ENCODE data around the gene CFAP97. TPM values are rescaled to one million over a fixed set of nuclear protein-coding genes. Genes with fewer than 3 reads are reported as not detected.

The CFAP97 gene
- total RNA-seq, 2 donors from 2014 or later: 12.2 to 22.4 TPM

GRCh38 chr4:185237175-185237574 lies 33.4 kb upstream of the CFAP97 start:
- Histone ChIP-seq H3K9me3 (no peaks in the 10 kb centered on the region), H3K36me3 (no peaks in the 10 kb centered on the region), H3K27ac (no peak overlapping the region), H3K4me1 (no peaks in the 10 kb centered on the region), H3K27me3 (no peaks in the 10 kb centered on the region), H3K4me3 (no peak overlapping the region), H3K9ac (ENCODE audit: low read depth in 2 of 2, low read length in 2 of 2) (no peak overlapping the region)
- DNase-seq: no peak
- TF ChIP-seq, protein P1, sequence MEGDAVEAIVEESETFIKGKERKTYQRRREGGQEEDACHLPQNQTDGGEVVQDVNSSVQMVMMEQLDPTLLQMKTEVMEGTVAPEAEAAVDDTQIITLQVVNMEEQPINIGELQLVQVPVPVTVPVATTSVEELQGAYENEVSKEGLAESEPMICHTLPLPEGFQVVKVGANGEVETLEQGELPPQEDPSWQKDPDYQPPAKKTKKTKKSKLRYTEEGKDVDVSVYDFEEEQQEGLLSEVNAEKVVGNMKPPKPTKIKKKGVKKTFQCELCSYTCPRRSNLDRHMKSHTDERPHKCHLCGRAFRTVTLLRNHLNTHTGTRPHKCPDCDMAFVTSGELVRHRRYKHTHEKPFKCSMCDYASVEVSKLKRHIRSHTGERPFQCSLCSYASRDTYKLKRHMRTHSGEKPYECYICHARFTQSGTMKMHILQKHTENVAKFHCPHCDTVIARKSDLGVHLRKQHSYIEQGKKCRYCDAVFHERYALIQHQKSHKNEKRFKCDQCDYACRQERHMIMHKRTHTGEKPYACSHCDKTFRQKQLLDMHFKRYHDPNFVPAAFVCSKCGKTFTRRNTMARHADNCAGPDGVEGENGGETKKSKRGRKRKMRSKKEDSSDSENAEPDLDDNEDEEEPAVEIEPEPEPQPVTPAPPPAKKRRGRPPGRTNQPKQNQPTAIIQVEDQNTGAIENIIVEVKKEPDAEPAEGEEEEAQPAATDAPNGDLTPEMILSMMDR (IDR thresholded peaks at IDR 0.05): no peak
- intact Hi-C loops (cut with DNase I): no loop called here

GRCh38 chr4:185235843-185236503 lies 32.2 kb upstream of the CFAP97 start:
- H3K9me3 ChIP-seq: no peaks in the 10 kb centered on the region
- H3K4me1 ChIP-seq: no peaks in the 10 kb centered on the region
- no peaks in the 10 kb centered on the region for H3K36me3 ChIP-seq
- H3K9ac ChIP-seq (ENCODE audit: low read depth in 2 of 2, low read length in 2 of 2): no peak overlapping the region
- no peaks in the 10 kb centered on the region for H3K27me3 ChIP-seq
- no peak for DNase-seq
- intact Hi-C loops (cut with DNase I): no loop called here
- TF ChIP-seq, protein P1 (IDR thresholded peaks at IDR 0.05): no peak
- no peak overlapping the region for H3K4me3 ChIP-seq
- no peak overlapping the region for H3K27ac ChIP-seq

DNA sequence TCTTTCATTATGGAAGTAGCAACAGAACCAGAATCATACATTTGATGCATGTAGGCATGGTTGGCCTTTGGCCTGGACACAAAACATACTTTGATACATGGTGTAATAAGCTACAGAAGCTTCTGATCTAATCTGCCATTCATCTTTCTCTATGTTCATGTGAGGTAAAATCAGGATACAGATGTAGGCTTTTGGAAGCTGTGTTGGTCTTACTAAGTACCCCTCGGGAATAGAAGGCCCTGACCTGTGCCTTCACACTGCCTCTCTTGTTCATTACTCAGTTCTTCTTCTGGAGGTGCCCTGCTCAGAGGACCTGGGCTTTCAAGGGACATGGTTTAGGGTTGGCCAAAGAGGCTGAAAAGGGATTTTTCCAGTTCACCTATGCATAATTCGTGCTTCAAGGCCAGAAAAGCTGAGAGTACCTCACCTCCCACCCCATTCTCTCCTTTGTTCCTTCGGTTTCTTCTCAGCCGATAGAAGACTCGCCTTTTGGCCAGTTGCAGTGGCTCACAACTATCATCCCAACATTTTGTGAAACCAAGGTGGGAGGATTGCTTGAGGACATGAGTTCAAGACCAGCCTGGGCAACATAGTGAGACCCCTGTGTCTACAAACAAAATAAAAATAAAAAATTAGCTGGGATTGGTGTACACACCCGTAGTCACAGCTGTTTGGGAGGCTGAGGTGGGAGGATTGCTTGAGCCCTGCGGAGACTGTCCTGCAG lies 31.5 kb upstream of the CFAP97 start:
- TF ChIP-seq, protein P1 (IDR thresholded peaks at IDR 0.05): no peak
- no peak for DNase-seq
- Histone ChIP-seq H3K4me3 (no peak overlapping the region), H3K9ac (ENCODE audit: low read depth in 2 of 2, low read length in 2 of 2) (no peak overlapping the region), H3K4me1 (no peaks in the 10 kb centered on the region), H3K27ac (no peak overlapping the region), H3K36me3 (no peaks in the 10 kb centered on the region), H3K27me3 (no peaks in the 10 kb centered on the region), H3K9me3 (no peaks in the 10 kb centered on the region)
- intact Hi-C loops (cut with DNase I): no loop called here

DNA sequence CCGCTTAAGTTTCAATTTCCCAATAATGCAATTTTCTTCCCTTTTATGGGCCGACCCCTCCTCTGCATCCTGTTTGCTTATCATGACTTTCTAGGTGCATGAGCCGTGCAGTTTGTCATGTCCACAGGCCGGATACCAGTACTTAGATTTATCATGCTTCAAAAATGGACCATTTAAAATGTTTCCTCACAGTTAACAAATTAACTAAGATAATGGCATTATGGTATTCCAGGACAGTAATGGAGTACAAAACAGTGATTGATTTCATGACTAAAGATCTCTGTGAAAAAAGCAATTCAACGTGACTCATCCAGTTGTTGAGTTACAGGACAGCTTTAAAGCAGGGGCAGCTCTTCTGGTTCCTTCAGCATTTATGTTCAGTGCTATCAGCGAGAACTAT lies 28.6 kb upstream of the CFAP97 start:
- Histone ChIP-seq H3K4me3 (no peak overlapping the region), H3K4me1 (no peaks in the 10 kb centered on the region), H3K36me3 (no peaks in the 10 kb centered on the region), H3K9me3 (no peaks in the 10 kb centered on the region), H3K27ac (no peak overlapping the region), H3K9ac (ENCODE audit: low read depth in 2 of 2, low read length in 2 of 2) (no peak overlapping the region), H3K27me3 (no peaks in the 10 kb centered on the region)
- TF ChIP-seq, protein P1 (IDR thresholded peaks at IDR 0.05): no peak
- intact Hi-C loops (cut with DNase I): no loop called here
- DNase-seq: no peak

- intact Hi-C loops (cut with DNase I): no loop called here
- no peak for DNase-seq
- H3K4me1 ChIP-seq: no peaks in the 10 kb centered on the region
- no peaks in the 10 kb centered on the region for H3K27me3 ChIP-seq
- H3K9me3 ChIP-seq: no peaks in the 10 kb centered on the region
- no peak overlapping the region for H3K27ac ChIP-seq
- no peak overlapping the region for H3K4me3 ChIP-seq
- no peak overlapping the region for H3K9ac ChIP-seq (ENCODE audit: low read depth in 2 of 2, low read length in 2 of 2)
- TF ChIP-seq, protein P1 (IDR thresholded peaks at IDR 0.05): no peak
- H3K36me3 ChIP-seq: no peaks in the 10 kb centered on the region
Observed at GRCh38 chr4:185229021-185229818, 25.4 kb upstream of the CFAP97 start.
